Measurements from ENCODE around the gene TLR10. TPM values are rescaled to one million over a fixed set of nuclear protein-coding genes. Genes with fewer than 3 reads are reported as not detected.

Gene TLR10
- total RNA-seq, 1 donor from 2014 or later = not detected

GRCh38 chr4:38794051-38794450 lies 11.3 kb upstream of the TLR10 start:
- no peaks in the 10 kb centered on the region for H3K27me3 ChIP-seq (ENCODE audit: control insufficient read depth, insufficient read depth, low read length)
- no peak for DNase-seq (ENCODE audit: low read depth)
- H3K4me3 ChIP-seq (ENCODE audit: low read depth, low read length) = no peak overlapping the region
- no peaks in the 10 kb centered on the region for H3K36me3 ChIP-seq (ENCODE audit: control insufficient read depth, insufficient read depth, low read length)
- no peak for TF ChIP-seq CTCF (IDR thresholded peaks at IDR 0.05; ENCODE audit: insufficient read depth, low read length, poor library complexity, severe bottlenecking)

- Histone ChIP-seq H3K4me3 (ENCODE audit: low read depth, low read length) (no peak overlapping the region), H3K27me3 (ENCODE audit: control insufficient read depth, insufficient read depth, low read length) (no peaks in the 10 kb centered on the region), H3K36me3 (ENCODE audit: control insufficient read depth, insufficient read depth, low read length) (no peaks in the 10 kb centered on the region)
- DNase-seq (ENCODE audit: low read depth) = no peak
- no peak for TF ChIP-seq CTCF (IDR thresholded peaks at IDR 0.05; ENCODE audit: insufficient read depth, low read length, poor library complexity, severe bottlenecking)
Observed at GRCh38 chr4:38791010-38791409, 8.2 kb upstream of the TLR10 start.

- DNase-seq (ENCODE audit: low read depth) = no peak
- H3K4me3 ChIP-seq (ENCODE audit: low read depth, low read length) = no peak overlapping the region
- no peaks in the 10 kb centered on the region for H3K27me3 ChIP-seq (ENCODE audit: control insufficient read depth, insufficient read depth, low read length)
- H3K36me3 ChIP-seq (ENCODE audit: control insufficient read depth, insufficient read depth, low read length) = no peaks in the 10 kb centered on the region
- TF ChIP-seq CTCF (IDR thresholded peaks at IDR 0.05; ENCODE audit: insufficient read depth, low read length, poor library complexity, severe bottlenecking) = no peak
Observed at GRCh38 chr4:38788317-38788716, 5.5 kb upstream of the TLR10 start.

- Histone ChIP-seq H3K36me3 (ENCODE audit: control insufficient read depth, insufficient read depth, low read length) (no peaks in the 10 kb centered on the region), H3K4me3 (ENCODE audit: low read depth, low read length) (no peak overlapping the region), H3K27me3 (ENCODE audit: control insufficient read depth, insufficient read depth, low read length) (no peaks in the 10 kb centered on the region)
- TF ChIP-seq CTCF (IDR thresholded peaks at IDR 0.05; ENCODE audit: insufficient read depth, low read length, poor library complexity, severe bottlenecking) = no peak
- no peak for DNase-seq (ENCODE audit: low read depth)
Observed at GRCh38 chr4:38787693-38788092, 4.9 kb upstream of the TLR10 start.

- no peak for DNase-seq (ENCODE audit: low read depth)
- H3K27me3 ChIP-seq (ENCODE audit: control insufficient read depth, insufficient read depth, low read length) = no peaks in the 10 kb centered on the region
- no peak overlapping the region for H3K4me3 ChIP-seq (ENCODE audit: low read depth, low read length)
- no peak for TF ChIP-seq CTCF (IDR thresholded peaks at IDR 0.05; ENCODE audit: insufficient read depth, low read length, poor library complexity, severe bottlenecking)
- H3K36me3 ChIP-seq (ENCODE audit: control insufficient read depth, insufficient read depth, low read length) = no peaks in the 10 kb centered on the region
Observed at GRCh38 chr4:38785901-38786402, 3.2 kb upstream of the TLR10 start.

GRCh38 chr4:38785041-38785790 lies 2.4 kb upstream of the TLR10 start:
- Histone ChIP-seq H3K27me3 (ENCODE audit: control insufficient read depth, insufficient read depth, low read length) (no peaks in the 10 kb centered on the region), H3K36me3 (ENCODE audit: control insufficient read depth, insufficient read depth, low read length) (no peaks in the 10 kb centered on the region), H3K4me3 (ENCODE audit: low read depth, low read length) (no peak overlapping the region)
- no peak for TF ChIP-seq CTCF (IDR thresholded peaks at IDR 0.05; ENCODE audit: insufficient read depth, low read length, poor library complexity, severe bottlenecking)
- DNase-seq (ENCODE audit: low read depth) = no peak

Data from kidney epithelial cell (primary cell).